ENCODE measurements around the gene EID3.
A peak's percentile ranks its signal among the peaks of the same experiment; 100 is the strongest.
"Not testable (repeated sequence)": the region's sequence is repeated elsewhere in the genome, so short reads cannot be mapped to it uniquely, and the experiment has no call there.

EID3 gene

GRCh38 chr12:104303538-104304151 is at the start of gene EID3:
TSS of gene EID3 (plus strand) at chr12:104303739. CDS start at chr12:104303935, 196 bp downstream.
- DNase-seq (ENCODE audit: low read depth, low spot score) = peak; percentile 77

GRCh38 chr12:104257913-104258472 is 45.5 kb upstream of the EID3 start:
- DNase-seq (ENCODE audit: low read depth, low spot score) = no peak

- DNase-seq (ENCODE audit: low read depth, low spot score) = no peak
These were observed 45.0 kb upstream of the EID3 start for GRCh38 chr12:104258476-104259067.

- no peak for DNase-seq (ENCODE audit: low read depth, low spot score)
These were observed 40.5 kb upstream of the EID3 start for GRCh38 chr12:104263026-104263425.

GRCh38 chr12:104263580-104264358 is 39.8 kb upstream of the EID3 start:
- DNase-seq (ENCODE audit: low read depth, low spot score) = no peak

- not testable (repeated sequence) for DNase-seq (ENCODE audit: low read depth, low spot score)
These were observed 38.1 kb upstream of the EID3 start for GRCh38 chr12:104265436-104265835.

- no peak for DNase-seq (ENCODE audit: low read depth, low spot score)
These were observed 30.6 kb upstream of the EID3 start for GRCh38 chr12:104272938-104273337.

GRCh38 chr12:104273503-104273902 is 30.0 kb upstream of the EID3 start:
- DNase-seq (ENCODE audit: low read depth, low spot score) = no peak

- no peak for DNase-seq (ENCODE audit: low read depth, low spot score)
These were observed 28.7 kb upstream of the EID3 start for GRCh38 chr12:104274811-104275210.

- DNase-seq (ENCODE audit: low read depth, low spot score) = no peak
These were observed 27.9 kb upstream of the EID3 start for GRCh38 chr12:104275689-104276088.

- DNase-seq (ENCODE audit: low read depth, low spot score) = no peak
These were observed 27.0 kb upstream of the EID3 start for GRCh38 chr12:104276273-104277131.

GRCh38 chr12:104279164-104279563 is 24.4 kb upstream of the EID3 start:
- no peak for DNase-seq (ENCODE audit: low read depth, low spot score)

GRCh38 chr12:104280111-104280510 is 23.4 kb upstream of the EID3 start:
- no peak for DNase-seq (ENCODE audit: low read depth, low spot score)

GRCh38 chr12:104280717-104281458 is 22.7 kb upstream of the EID3 start:
- DNase-seq (ENCODE audit: low read depth, low spot score) = no peak

- DNase-seq (ENCODE audit: low read depth, low spot score) = no peak
These were observed 21.9 kb upstream of the EID3 start for GRCh38 chr12:104281636-104282035.

GRCh38 chr12:104282109-104282508 is 21.4 kb upstream of the EID3 start:
- DNase-seq (ENCODE audit: low read depth, low spot score) = no peak

- no peak for DNase-seq (ENCODE audit: low read depth, low spot score)
These were observed 17.6 kb upstream of the EID3 start for GRCh38 chr12:104285740-104286515.

- peak; percentile 84 for DNase-seq (ENCODE audit: low read depth, low spot score)
These were observed 16.7 kb upstream of the EID3 start for GRCh38 chr12:104286516-104287482.

All from activated CD4-positive, CD25-positive, alpha-beta regulatory T cell treated with anti-CD3 and anti-CD28 coated beads, Interleukin-2, amount 50 U/mL, for 16 hours (primary cell).